Fibroblast of skin of right biceps (primary cell): ENCODE measurements around the gene RPL37A.

Experiments used
- DNase-seq: peaks from one replicate; pipeline ENCODE4 v3.0.0-alpha.2; 2013

Gene RPL37A

DNA sequence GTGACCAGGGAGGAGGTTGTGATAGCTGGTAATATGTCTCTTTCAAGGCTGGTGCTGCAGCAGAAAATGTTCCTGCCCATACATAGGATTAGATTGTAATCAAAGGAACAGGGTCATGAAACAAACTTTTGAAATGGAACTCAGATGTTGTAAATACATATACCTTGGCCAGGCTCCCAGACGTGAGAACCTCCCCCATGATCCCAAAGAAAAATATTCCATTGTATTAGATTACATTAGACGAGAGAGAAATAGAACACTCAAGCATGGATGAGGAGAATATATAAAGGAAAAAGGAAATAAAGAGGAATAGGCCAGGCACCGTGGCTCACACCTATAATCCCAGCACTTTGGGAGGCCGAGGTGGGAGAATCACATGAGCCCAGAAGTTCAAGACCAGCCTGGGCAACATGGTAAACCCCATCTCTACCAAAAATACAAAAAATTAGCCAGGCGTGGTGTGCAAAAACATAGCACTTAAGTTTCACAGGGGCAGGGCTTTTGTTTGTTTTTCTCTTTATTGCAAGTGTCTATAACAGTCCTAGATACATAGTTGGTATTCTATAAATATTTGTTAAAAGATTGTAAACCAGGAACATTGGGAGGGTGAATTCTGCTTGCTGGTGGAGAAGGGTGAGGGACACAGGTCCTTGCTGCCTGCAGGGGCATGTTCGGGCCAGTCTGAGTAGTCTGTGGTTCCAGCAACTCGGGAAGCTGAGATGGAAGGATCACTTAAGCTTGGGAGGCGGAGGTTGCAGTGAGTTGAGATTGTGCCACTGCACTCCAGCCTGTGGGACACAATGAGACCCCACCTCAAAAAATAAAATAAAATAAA is 52.8 kb downstream of the RPL37A start:
- DNase-seq, result peak; percentile 80

DNA sequence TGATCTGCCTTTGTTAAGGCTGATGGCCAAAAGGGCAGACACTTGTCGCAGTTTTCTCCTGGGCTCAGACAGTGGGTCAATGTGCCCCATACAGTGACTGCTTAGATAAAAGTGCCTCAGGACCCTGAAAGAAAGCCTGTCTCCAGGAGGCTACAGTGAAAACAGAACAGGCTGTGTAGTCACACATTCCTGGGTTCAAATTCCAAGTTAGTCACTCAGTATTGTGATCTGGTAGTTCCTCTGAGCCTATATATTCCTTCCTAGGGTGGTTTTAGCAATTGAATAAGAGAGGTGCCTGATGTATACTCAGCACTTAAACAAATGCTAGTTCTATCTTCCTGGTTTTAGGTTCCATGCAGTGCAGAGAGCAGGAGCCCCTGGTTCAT is 54.4 kb downstream of the RPL37A start:
- peak; percentile 75 for DNase-seq
